ENCODE results near the gene CRADD.
"Not testable (repeated sequence)": the region's sequence is repeated elsewhere in the genome, so short reads cannot be mapped to it uniquely, and the experiment has no call there.

Gene CRADD

GRCh38 chr12:93705237-93705636, 28.1 kb downstream of the CRADD start:
- no peak for DNase-seq (ENCODE audit: low read depth in 1 of 2, low spot score in 1 of 2)

DNA sequence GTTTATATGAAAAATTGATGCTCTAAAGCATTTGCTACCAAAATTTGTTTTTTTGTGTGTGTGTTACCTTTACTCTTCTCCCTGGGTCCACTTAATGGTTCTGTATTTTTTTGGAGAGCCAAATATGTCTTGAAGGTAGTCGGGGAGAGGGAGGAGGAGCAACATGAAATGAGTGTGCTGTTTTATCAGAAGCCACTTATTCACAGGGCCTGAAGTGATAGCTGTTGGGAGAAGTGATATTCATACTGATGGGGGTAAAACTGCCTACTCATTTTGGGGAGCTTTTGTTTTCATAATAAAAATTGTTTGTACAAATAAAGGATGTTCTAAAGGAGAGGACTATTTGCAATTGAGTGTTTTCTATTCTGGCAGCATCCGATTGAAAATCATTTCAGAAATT, 29.2 kb downstream of the CRADD start:
- no peak for DNase-seq (ENCODE audit: low read depth in 1 of 2, low spot score in 1 of 2)

DNA sequence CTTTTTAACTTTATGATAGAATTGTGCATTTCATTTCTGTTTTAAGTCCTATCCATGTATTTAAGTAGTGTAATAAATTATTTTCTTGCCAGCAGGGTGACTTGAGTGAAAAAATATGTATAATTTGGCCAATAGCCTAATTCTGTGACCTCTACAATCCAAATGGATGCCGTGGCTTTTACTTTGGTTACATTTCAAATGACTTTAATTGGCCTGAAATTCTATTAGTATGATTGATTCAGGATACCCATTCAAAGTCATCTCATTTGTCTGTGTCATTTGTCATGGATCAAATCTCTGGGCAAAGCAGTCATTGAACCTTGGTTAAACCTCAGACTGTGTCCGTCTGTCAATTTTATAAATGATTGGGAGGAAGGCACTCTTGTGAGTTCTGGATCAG, 29.6 kb downstream of the CRADD start:
- DNase-seq (ENCODE audit: low read depth in 1 of 2, low spot score in 1 of 2), result no peak

DNA sequence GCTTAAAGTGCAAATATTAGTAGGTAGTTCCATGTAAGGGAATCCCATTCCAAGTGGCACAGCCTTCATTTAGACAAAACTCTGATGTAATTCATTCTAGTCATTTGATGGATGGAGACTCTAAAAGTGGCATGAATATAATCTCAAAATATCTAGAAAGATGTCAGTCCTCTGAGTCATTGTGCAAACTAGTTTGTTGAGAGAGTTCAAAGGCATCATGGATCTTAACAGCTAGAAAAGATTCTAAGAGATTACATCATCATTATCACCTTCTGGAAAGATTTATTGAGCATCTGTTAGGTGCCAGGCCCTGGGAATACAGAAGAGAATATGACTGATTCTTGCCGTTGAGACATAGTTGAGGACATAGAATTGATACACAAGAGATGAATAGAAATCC, 30.7 kb downstream of the CRADD start:
- no peak for DNase-seq (ENCODE audit: low read depth in 1 of 2, low spot score in 1 of 2)

DNA sequence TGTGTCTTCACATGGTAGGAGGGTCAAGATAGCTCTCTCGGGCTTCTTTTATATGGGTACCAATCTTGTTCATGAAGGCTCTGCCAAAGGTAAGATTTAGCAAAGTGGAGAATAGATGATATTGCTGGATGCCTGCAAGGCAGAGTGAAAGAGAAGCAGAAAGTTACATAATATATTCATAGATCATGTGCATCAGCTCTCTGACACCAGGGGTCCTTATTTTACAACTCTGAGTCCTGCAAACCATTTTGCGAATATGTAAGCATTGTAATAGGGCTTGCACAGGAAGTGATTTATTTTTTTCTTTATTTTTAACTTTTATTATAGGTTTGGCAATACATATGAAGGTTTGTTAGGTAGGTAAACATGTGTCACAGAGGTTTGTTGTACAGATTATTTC, 31.8 kb downstream of the CRADD start:
- DNase-seq (ENCODE audit: low read depth in 1 of 2, low spot score in 1 of 2), result no peak

DNA sequence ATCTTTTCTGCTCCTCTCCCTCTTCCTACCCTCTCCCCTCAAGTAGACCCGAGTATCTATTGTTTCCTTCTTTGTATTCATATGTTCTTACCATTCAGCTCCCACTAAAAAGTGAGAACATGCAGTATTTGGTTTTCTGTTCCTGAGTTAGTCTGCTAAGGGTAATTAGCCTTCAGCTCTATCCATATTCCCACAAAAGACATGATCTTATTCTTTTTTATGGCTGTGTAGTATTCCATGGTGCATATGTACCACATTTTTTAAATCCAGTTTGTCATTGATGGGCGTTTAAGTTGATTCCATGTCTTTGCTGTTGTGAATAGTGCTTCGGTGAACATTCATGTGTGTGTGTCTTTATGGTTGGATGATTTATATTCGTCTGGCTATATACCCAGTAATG, 32.2 kb downstream of the CRADD start:
- DNase-seq (ENCODE audit: low read depth in 1 of 2, low spot score in 1 of 2), result no peak

- no peak for DNase-seq (ENCODE audit: low read depth in 1 of 2, low spot score in 1 of 2)
Observed at GRCh38 chr12:93710574-93710926, 33.4 kb downstream of the CRADD start.

DNA sequence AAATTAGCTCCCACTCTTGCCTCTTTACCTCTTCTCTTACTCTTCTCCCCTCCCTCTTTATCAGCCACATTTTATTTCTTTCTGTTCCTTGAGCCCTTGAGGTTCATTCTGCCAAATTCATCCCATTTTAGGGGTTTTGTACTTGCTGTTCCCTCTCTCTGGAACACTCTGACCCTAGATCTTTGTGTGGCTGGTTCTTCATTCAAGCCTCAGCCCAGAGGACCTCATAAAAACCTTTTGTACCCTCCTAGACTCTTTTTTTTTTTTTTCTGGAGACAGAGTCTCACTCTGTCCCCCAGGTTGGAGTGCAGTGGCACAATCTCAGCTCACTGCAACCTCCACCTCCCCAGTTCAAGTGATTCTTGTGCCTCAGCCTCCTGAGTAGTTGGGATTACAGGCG, 34.3 kb downstream of the CRADD start:
- DNase-seq (ENCODE audit: low read depth in 1 of 2, low spot score in 1 of 2), result not testable (repeated sequence)

- no peak for DNase-seq (ENCODE audit: low read depth in 1 of 2, low spot score in 1 of 2)
Observed at GRCh38 chr12:93712200-93712599, 35.0 kb downstream of the CRADD start.

- DNase-seq (ENCODE audit: low read depth in 1 of 2, low spot score in 1 of 2), result no peak
Observed at GRCh38 chr12:93713060-93713459, 35.9 kb downstream of the CRADD start.

DNA sequence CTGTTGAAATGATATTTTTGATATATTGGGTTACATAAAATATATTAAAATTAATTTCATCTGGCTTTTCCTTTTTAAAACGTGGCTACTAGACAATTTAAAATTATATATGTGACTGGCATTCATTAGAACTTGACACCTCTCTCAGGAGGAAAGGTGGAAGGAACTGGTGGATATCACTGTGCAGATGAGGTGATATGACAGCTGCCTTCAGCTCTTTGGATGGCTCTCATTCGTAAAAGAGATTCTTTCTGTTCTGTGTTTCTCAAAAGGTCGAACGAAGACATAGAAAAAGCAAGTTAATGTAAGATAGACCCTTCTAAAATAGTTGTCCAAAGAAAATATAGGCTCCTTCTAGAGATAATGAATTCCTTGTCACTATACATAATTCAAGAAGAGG, 36.6 kb downstream of the CRADD start:
- DNase-seq (ENCODE audit: low read depth in 1 of 2, low spot score in 1 of 2), result no peak

GRCh38 chr12:93714382-93714781, 37.2 kb downstream of the CRADD start:
- DNase-seq (ENCODE audit: low read depth in 1 of 2, low spot score in 1 of 2), result no peak

DNA sequence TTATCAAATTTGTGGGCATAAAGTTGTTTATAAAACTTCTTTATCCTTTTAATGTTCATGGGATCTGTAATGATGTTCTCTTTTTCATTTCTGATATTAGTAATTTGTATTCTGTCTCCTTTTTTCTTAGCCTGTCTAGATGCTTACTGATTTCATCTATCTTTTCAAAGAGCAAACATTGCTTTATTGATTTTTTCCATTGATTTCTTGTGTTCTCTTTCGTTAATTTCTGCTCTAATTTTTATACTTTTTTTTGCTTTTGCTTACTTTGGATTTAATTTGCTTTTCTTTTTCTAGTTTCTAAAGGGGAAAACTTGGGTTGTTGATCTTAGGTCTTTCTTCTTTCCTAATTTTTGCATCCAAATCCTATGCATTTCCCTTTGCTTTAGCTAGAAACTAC, 42.5 kb downstream of the CRADD start:
- no peak for DNase-seq (ENCODE audit: low read depth in 1 of 2, low spot score in 1 of 2)

- no peak for DNase-seq (ENCODE audit: low read depth in 1 of 2, low spot score in 1 of 2)
Observed at GRCh38 chr12:93720559-93720958, 43.4 kb downstream of the CRADD start.

GRCh38 chr12:93722179-93722578, 45.0 kb downstream of the CRADD start:
- DNase-seq (ENCODE audit: low read depth in 1 of 2, low spot score in 1 of 2), result no peak

DNA sequence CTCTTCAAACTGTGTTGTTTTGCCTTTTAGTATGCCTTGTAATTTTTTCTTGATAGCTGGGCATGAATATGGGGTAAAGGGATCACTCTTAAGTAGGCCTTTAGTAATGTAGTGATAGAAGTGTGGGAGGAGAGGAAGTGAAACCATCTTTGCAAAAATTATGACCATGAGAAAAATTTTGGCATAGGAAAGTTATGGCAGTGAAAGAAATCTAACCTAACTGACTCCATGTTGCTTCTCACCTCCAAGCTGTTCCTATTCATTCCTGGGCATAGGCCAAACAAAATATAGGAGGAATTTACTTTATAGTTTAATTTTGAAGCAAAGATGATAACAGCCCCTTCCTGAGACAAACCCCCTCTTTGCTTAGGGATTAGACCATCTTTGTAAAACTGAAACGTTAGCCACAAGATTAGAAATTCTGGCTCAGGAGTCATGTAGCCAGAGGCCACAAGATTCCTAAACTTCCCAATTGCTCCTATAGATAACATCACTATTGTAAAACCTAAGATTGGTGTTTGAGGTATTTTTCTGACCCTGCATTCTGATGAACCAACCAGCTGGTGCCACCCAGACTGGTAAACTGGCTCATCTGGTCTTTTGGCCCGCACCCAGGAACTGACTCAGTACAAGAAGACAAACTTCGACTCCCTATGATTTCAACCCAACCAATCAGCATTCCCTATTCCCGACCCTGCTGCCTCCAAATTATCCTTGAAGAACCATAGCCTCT, 45.8 kb downstream of the CRADD start:
- no peak for DNase-seq (ENCODE audit: low read depth in 1 of 2, low spot score in 1 of 2)

DNA sequence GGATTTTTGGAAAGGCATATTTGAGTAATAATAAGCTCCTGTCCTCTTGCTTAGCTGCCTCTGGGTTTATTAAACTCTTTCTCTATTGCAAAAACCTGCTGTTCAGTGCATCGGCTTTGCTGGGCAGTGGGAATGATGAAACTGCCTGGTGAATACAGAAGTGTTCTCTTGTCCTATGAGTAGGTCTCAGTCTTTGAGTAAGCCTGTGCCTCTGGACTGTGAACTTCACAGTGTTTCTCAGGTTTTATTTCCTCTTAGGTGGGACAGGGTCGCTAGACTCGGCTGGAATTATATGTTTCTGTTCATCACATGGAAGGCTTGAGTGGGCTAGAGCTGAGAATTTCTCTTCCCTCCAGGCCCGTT, 46.4 kb downstream of the CRADD start:
- DNase-seq (ENCODE audit: low read depth in 1 of 2, low spot score in 1 of 2), result no peak

GRCh38 chr12:93725531-93725930, 48.4 kb downstream of the CRADD start:
- no peak for DNase-seq (ENCODE audit: low read depth in 1 of 2, low spot score in 1 of 2)

DNA sequence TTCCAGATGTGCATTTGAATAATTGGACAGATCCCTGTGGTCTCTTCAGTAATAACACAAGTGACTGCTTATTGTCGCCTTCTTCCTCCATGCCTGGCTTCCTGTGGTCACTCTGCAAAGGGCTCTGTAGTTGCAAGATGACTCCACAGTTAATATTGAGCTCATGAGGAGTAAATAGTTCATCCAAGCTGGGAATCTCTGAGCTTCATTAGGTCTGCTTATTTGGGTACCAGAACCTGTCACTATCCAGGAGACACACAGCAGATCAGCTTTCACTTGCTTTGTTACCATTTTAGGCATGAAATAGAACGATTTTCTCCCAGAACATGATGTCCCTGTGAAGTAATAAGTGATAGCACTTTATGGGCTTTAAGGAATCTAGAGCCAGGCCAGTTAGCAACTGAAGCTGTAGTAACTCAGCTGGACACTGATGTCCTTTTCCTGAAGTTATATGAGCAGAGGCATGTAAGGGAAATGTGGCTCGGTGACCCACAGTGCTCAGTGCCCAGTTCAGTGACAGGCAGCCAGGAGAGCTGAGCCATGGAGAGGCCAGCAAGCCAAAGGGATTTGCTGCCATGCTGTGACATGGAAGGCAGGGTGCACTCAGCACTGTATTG, 50.1 kb downstream of the CRADD start:
- no peak for DNase-seq (ENCODE audit: low read depth in 1 of 2, low spot score in 1 of 2)

GRCh38 chr12:93727911-93728310, 50.7 kb downstream of the CRADD start:
- no peak for DNase-seq (ENCODE audit: low read depth in 1 of 2, low spot score in 1 of 2)

DNA sequence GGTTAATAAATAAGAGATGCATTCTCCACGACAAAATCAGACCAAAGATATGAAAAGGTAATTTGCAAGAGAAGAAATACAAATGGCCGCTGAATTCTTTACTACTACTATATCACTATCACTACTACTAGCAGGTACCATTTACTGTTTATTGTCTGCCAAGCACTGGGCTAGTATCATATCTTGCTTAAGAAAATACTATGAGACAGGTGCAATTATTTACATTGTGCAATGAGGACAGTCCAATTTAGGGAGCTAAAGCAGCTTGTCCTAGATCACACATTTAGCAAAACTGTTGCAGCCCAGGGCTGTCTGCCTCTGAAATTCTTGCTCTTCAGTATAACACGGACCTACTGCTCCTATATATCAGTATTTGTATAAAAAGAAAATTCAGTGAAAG, 52.8 kb downstream of the CRADD start:
- DNase-seq (ENCODE audit: low read depth in 1 of 2, low spot score in 1 of 2), result no peak

- no peak for DNase-seq (ENCODE audit: low read depth in 1 of 2, low spot score in 1 of 2)
Observed at GRCh38 chr12:93733358-93733757, 56.2 kb downstream of the CRADD start.

- no peak for DNase-seq (ENCODE audit: low read depth in 1 of 2, low spot score in 1 of 2)
Observed at GRCh38 chr12:93733928-93734327, 56.8 kb downstream of the CRADD start.

Data from activated CD4-positive, alpha-beta T cell treated with anti-CD3 and anti-CD28 coated beads, Interleukin-2, amount 50 U/mL, for 24 hours (primary cell).